HEK293 (cell line): ENCODE results near the gene FAM120A.

ENCODE experiments used
- CTCF ChIP-seq: fragments of 450-650 bp; formaldehyde crosslinking; IDR thresholded peaks from 2 replicates; pipeline ENCODE4 v1.5.1; 2016; ENCODE audit warnings: missing biosample characterization, missing genetic modification characterization
- TCF7L2 ChIP-seq: IDR thresholded peaks from 2 replicates; pipeline ENCODE4 v1.6.1; 2011; ENCODE audit warnings: low read depth, mild to moderate bottlenecking, inconsistent platforms, low read length, moderate library complexity, borderline replicate concordance
- ZNF121 ChIP-seq: fragments of 450-650 bp; formaldehyde crosslinking; IDR thresholded peaks from 2 replicates; pipeline ENCODE4 v1.5.1; 2016; ENCODE audit warnings: missing biosample characterization, missing genetic modification characterization
- ZNF248 ChIP-seq: fragments of 450-650 bp; formaldehyde crosslinking; IDR thresholded peaks from 2 replicates; pipeline ENCODE4 v1.5.1; 2017; ENCODE audit warnings: missing biosample characterization, missing genetic modification characterization
- ZNF398 ChIP-seq: fragments of 450-650 bp; formaldehyde crosslinking; IDR thresholded peaks from 2 replicates; pipeline ENCODE4 v1.5.1; 2017; ENCODE audit warnings: missing biosample characterization, missing genetic modification characterization
- ZNF423 ChIP-seq: fragments of 450-650 bp; formaldehyde crosslinking; IDR thresholded peaks from 2 replicates; pipeline ENCODE4 v1.5.1; 2016; ENCODE audit warnings: missing biosample characterization, missing genetic modification characterization
- ZNF426 ChIP-seq: fragments of 450-650 bp; formaldehyde crosslinking; IDR thresholded peaks from 2 replicates; pipeline ENCODE4 v1.5.1; 2017; ENCODE audit warnings: missing biosample characterization, missing genetic modification characterization, mild to moderate bottlenecking, inconsistent platforms, moderate library complexity
- ZNF48 ChIP-seq: fragments of 450-650 bp; formaldehyde crosslinking; IDR thresholded peaks from 2 replicates; pipeline ENCODE4 v1.5.1; 2016; ENCODE audit warnings: missing biosample characterization, missing genetic modification characterization
- ZNF548 ChIP-seq: fragments of 450-650 bp; formaldehyde crosslinking; IDR thresholded peaks from 2 replicates; pipeline ENCODE4 v1.5.1; 2016; ENCODE audit warnings: missing biosample characterization, missing genetic modification characterization
- ZNF623 ChIP-seq: fragments of 450-650 bp; formaldehyde crosslinking; IDR thresholded peaks from 2 replicates; pipeline ENCODE4 v1.5.1; 2016; ENCODE audit warnings: missing biosample characterization, missing genetic modification characterization
- ZNF830 ChIP-seq: fragments of 450-650 bp; IDR thresholded peaks from 2 replicates; pipeline ENCODE4 v1.5.0; 2018; ENCODE audit warnings: missing biosample characterization, missing genetic modification characterization, low read depth, mild to moderate bottlenecking, moderate library complexity
- ZSCAN4 ChIP-seq: fragments of 450-650 bp; formaldehyde crosslinking; IDR thresholded peaks from 2 replicates; pipeline ENCODE4 v1.5.1; 2017; ENCODE audit warnings: missing biosample characterization, missing genetic modification characterization
- TF ChIP-seq, protein P1 (sequence below): fragments of 450-650 bp; formaldehyde crosslinking; IDR thresholded peaks from 2 replicates; pipeline ENCODE4 v1.5.1; 2016; ENCODE audit warnings: missing biosample characterization, missing genetic modification characterization
- TF ChIP-seq, protein P2 (sequence below): fragments of 450-650 bp; formaldehyde crosslinking; IDR thresholded peaks from 2 replicates; pipeline ENCODE4 v1.5.1; 2016; ENCODE audit warnings: missing biosample characterization, missing genetic modification characterization

DNA sequence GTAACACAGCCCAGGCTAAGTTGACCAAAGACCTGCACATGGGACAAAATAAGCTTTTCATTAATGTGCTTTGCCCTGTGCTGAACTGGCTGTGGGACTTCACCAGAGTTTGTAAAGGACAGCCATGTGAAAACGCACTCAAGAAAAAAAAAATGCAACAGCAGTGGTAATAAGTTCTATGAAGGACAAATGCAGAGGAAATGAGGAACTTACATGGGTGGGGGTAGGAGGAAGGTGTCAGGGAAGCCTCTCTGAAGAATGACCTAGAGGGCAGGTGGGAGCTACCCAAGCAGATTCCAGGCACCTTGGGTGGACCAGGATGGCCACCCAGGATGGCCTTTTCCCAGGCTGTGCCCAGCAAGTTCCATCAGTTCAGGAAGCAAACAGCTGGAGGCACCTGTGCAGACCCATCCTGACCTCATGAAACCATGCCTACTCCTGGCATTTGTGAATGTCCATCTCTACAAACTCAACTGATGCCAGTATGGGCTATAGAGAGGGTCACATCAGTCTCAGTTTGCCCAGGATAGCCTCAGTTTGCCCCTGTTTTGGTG lies 118.2 kb downstream of the FAM120A start:
- TF ChIP-seq ZNF548 (tag by site-specific recombination) (no peak), ZNF830 (tag by site-specific recombination) (no peak), CTCF (tag by site-specific recombination) (no peak), ZSCAN4 (tag by site-specific recombination) (no peak), ZNF48 (tag by site-specific recombination) (no peak), ZNF398 (tag by site-specific recombination) (no peak), ZNF623 (tag by site-specific recombination) (no peak), ZNF121 (no peak), ZNF423 (tag by site-specific recombination) (no peak), ZNF248 (no peak), ZNF426 (tag by site-specific recombination) (no peak), TCF7L2 (no peak)
- TF ChIP-seq, protein P1, sequence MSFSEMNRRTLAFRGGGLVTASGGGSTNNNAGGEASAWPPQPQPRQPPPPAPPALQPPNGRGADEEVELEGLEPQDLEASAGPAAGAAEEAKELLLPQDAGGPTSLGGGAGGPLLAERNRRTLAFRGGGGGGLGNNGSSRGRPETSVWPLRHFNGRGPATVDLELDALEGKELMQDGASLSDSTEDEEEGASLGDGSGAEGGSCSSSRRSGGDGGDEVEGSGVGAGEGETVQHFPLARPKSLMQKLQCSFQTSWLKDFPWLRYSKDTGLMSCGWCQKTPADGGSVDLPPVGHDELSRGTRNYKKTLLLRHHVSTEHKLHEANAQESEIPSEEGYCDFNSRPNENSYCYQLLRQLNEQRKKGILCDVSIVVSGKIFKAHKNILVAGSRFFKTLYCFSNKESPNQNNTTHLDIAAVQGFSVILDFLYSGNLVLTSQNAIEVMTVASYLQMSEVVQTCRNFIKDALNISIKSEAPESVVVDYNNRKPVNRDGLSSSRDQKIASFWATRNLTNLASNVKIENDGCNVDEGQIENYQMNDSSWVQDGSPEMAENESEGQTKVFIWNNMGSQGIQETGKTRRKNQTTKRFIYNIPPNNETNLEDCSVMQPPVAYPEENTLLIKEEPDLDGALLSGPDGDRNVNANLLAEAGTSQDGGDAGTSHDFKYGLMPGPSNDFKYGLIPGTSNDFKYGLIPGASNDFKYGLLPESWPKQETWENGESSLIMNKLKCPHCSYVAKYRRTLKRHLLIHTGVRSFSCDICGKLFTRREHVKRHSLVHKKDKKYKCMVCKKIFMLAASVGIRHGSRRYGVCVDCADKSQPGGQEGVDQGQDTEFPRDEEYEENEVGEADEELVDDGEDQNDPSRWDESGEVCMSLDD = no peak
- TF ChIP-seq, protein P2, sequence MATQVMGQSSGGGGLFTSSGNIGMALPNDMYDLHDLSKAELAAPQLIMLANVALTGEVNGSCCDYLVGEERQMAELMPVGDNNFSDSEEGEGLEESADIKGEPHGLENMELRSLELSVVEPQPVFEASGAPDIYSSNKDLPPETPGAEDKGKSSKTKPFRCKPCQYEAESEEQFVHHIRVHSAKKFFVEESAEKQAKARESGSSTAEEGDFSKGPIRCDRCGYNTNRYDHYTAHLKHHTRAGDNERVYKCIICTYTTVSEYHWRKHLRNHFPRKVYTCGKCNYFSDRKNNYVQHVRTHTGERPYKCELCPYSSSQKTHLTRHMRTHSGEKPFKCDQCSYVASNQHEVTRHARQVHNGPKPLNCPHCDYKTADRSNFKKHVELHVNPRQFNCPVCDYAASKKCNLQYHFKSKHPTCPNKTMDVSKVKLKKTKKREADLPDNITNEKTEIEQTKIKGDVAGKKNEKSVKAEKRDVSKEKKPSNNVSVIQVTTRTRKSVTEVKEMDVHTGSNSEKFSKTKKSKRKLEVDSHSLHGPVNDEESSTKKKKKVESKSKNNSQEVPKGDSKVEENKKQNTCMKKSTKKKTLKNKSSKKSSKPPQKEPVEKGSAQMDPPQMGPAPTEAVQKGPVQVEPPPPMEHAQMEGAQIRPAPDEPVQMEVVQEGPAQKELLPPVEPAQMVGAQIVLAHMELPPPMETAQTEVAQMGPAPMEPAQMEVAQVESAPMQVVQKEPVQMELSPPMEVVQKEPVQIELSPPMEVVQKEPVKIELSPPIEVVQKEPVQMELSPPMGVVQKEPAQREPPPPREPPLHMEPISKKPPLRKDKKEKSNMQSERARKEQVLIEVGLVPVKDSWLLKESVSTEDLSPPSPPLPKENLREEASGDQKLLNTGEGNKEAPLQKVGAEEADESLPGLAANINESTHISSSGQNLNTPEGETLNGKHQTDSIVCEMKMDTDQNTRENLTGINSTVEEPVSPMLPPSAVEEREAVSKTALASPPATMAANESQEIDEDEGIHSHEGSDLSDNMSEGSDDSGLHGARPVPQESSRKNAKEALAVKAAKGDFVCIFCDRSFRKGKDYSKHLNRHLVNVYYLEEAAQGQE (tag by site-specific recombination) = no peak
